Panc1 (cell line): ENCODE results near the gene OTOP3. TPM values are rescaled to one million over a fixed set of nuclear protein-coding genes. Genes with fewer than 3 reads are reported as not detected.

Experiments used
- ATAC-seq: fragments of 200-7000 bp; cut with Tn5 transposase; 2 replicates; pipeline ENCODE4 v1.9.1; 2020; ENCODE audit warnings: mild to moderate bottlenecking, moderate library complexity
- BruUV-seq: library from RNA; stranded (reverse); fragments of 400-500 nt; replicated peaks from 2 replicates; lab custom pipeline; 2021; lab: Mats Ljungman, UMichigan
- CTCF ChIA-PET: fragments of 300-600 bp; sonication (Branson Sonifier 250); formaldehyde crosslinking; loops from one replicate; lab custom pipeline; 2022; ENCODE audit warnings: antibody characterized with exemption; lab: Charles Lee
- POLR2A ChIA-PET: fragments of 300-600 bp; sonication (Branson Sonifier 250); formaldehyde crosslinking; loops from one replicate; lab custom pipeline; 2022; ENCODE audit warnings: antibody characterized with exemption; lab: Charles Lee
- DNase-seq: peaks from one replicate; pipeline ENCODE4 v3.0.0-alpha.2; 2010; ENCODE audit warnings: low read depth, low spot score
- H3K27ac ChIP-seq: 2 replicates; pipeline ENCODE4 v1.5.1; 2011; ENCODE audit warnings: mild to moderate bottlenecking, low read length, inconsistent platforms
- H3K27me3 ChIP-seq: fragments of 200-500 bp; sonication (Bioruptor generic); 2 replicates; pipeline ENCODE4 v1.6.0; 2014; ENCODE audit warnings: low read length, inconsistent platforms; ENCODE audit not compliant: control insufficient read depth, insufficient read depth
- H3K36me3 ChIP-seq: fragments of 200-500 bp; sonication (Bioruptor generic); 2 replicates; pipeline ENCODE4 v1.5.1; 2014; ENCODE audit warnings: inconsistent platforms, mild to moderate bottlenecking, low read length, moderate library complexity; ENCODE audit not compliant: control insufficient read depth, insufficient read depth
- H3K4me1 ChIP-seq: 2 replicates; pipeline ENCODE4 v1.5.1; 2011; ENCODE audit warnings: inconsistent platforms, mild to moderate bottlenecking, low read length, moderate library complexity; ENCODE audit not compliant: control insufficient read depth, insufficient read depth
- H3K4me3 ChIP-seq, 2 experiments: 2 replicates each; pipeline ENCODE4 v1.5.1; 2011 to 2012; ENCODE audit warnings: low read depth in 2 of 2, low read length in 2 of 2, mild to moderate bottlenecking in 2 of 2, inconsistent platforms in 1 of 2, moderate library complexity in 1 of 2
- H3K9me3 ChIP-seq: fragments of 200-500 bp; sonication (Bioruptor generic); 2 replicates; pipeline ENCODE4 v1.5.1; 2014; ENCODE audit warnings: low read depth, mild to moderate bottlenecking, inconsistent platforms, low read length, moderate library complexity; ENCODE audit not compliant: control insufficient read depth, insufficient read depth
- POLR2AphosphoS5 ChIP-seq: IDR thresholded peaks from 2 replicates; pipeline ENCODE4 v1.6.1; 2012; ENCODE audit warnings: mild to moderate bottlenecking, low read depth, low read length, moderate library complexity
- SIN3A ChIP-seq: IDR thresholded peaks from 2 replicates; pipeline ENCODE4 v1.6.1; 2012; ENCODE audit warnings: low read depth, mild to moderate bottlenecking, low read length, moderate library complexity, borderline replicate concordance; ENCODE audit not compliant: insufficient read depth
- TCF7L2 ChIP-seq: IDR thresholded peaks from 2 replicates; pipeline ENCODE4 v1.6.1; 2011; ENCODE audit warnings: mild to moderate bottlenecking, low read depth, low read length, inconsistent platforms
- in situ Hi-C: cut with HindIII; loops from 2 replicates; pipeline ENCODE4 v1.10.0; 2016; ENCODE audit warnings: low sequenced_read_pairs, low pct_unique_long_range_greater_than_20kb
- intact Hi-C: fragments of 100-400 bp; cut with micrococcal nuclease; formaldehyde crosslinking; loops from one replicate; pipeline ENCODE4 v1.10.0; 2022; ENCODE audit not compliant: unreplicated experiment
- total RNA-seq: library from RNA; stranded (reverse); gene quantifications from one replicate; pipeline ENCODE4 v1.2.1, GENCODE V29; 2021; ENCODE audit not compliant: unreplicated experiment
- TF ChIP-seq, protein P1 (sequence below): fragments of 450-650 bp; IDR thresholded peaks from 2 replicates; pipeline ENCODE4 v1.5.1; 2017; ENCODE audit warnings: mild to moderate bottlenecking
- TF ChIP-seq, protein P2 (sequence below), 2 experiments: IDR thresholded peaks; 2 replicates each; pipeline ENCODE4 v1.6.1; 2011 to 2012; ENCODE audit warnings: low read depth in 2 of 2, control low read depth in 1 of 2, low read length in 1 of 2, mild to moderate bottlenecking in 1 of 2, moderate library complexity in 1 of 2; ENCODE audit not compliant: insufficient read depth in 1 of 2

The OTOP3 gene
- total RNA-seq, 1 experiment from 2014 or later = not detected

DNA sequence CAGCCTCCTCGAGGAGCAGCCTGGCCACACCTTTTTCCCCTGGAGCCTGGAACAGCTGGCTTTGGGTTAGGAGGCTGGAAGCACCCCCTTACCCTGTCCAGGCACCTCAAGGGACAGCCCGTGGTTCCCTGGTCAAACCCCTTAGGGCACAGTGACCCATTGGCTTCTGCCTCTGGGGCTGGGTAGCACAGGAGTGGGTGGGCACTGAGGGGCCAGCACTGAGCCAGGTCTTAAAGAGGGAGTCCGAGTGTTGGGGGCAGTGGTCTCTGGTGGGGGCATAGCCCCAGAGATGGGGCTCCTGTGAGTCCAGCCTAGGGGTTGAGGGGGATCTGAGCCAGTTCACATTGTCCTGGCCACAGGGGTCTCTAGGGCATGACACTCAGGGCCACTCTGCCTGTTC, 15.4 kb downstream of the OTOP3 start:
- in situ Hi-C loops = no loop called here
- no TSS peak for BruUV-seq

DNA sequence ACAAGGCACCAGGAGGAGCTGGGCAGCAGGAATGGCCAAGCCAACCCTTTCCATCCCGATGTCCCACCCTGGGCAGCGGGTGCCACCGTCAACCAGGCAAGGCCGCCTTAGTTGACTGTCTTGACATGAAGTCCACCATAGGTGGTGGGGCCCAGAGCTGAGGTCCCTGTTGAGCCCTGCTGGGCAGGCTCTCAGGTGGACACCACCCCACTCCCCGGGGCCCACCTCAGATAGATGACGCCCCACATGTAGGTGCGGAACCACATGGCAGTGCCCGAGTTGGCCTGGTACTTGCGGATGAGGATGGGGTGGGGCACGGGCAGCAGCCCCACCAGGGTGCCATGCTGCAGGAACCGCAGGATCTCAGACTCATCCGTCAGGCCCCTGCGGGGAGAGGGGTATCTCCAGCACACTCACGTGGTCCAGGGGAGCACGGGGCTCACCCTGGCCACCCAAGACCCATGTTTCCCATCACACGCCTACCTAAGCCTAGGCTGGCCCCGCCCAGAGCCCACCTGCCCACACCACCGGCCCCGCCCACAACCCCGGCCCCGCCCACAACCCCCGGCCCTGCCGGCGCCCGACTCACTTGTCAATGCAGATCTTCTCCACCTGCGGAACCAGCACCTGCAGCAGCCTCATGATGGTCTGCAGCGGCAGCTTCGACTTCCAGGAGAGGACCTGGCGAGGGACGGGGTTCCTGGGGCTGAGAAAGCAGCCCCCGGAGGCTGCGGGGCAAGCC, 16.2 kb downstream of the OTOP3 start:
- Histone ChIP-seq H3K27ac (no peak overlapping the region), H3K4me3 (no peak overlapping the region), H3K27me3 (no peaks in the 10 kb centered on the region), H3K9me3 (no peaks in the 10 kb centered on the region), H3K36me3 (no peaks in the 10 kb centered on the region), H3K4me1 (no peaks in the 10 kb centered on the region)
- ChIA-PET POLR2A (no interaction called here), CTCF (no interaction called here)
- TF ChIP-seq, protein P1, sequence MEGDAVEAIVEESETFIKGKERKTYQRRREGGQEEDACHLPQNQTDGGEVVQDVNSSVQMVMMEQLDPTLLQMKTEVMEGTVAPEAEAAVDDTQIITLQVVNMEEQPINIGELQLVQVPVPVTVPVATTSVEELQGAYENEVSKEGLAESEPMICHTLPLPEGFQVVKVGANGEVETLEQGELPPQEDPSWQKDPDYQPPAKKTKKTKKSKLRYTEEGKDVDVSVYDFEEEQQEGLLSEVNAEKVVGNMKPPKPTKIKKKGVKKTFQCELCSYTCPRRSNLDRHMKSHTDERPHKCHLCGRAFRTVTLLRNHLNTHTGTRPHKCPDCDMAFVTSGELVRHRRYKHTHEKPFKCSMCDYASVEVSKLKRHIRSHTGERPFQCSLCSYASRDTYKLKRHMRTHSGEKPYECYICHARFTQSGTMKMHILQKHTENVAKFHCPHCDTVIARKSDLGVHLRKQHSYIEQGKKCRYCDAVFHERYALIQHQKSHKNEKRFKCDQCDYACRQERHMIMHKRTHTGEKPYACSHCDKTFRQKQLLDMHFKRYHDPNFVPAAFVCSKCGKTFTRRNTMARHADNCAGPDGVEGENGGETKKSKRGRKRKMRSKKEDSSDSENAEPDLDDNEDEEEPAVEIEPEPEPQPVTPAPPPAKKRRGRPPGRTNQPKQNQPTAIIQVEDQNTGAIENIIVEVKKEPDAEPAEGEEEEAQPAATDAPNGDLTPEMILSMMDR = no peak
- TF ChIP-seq, protein P2, sequence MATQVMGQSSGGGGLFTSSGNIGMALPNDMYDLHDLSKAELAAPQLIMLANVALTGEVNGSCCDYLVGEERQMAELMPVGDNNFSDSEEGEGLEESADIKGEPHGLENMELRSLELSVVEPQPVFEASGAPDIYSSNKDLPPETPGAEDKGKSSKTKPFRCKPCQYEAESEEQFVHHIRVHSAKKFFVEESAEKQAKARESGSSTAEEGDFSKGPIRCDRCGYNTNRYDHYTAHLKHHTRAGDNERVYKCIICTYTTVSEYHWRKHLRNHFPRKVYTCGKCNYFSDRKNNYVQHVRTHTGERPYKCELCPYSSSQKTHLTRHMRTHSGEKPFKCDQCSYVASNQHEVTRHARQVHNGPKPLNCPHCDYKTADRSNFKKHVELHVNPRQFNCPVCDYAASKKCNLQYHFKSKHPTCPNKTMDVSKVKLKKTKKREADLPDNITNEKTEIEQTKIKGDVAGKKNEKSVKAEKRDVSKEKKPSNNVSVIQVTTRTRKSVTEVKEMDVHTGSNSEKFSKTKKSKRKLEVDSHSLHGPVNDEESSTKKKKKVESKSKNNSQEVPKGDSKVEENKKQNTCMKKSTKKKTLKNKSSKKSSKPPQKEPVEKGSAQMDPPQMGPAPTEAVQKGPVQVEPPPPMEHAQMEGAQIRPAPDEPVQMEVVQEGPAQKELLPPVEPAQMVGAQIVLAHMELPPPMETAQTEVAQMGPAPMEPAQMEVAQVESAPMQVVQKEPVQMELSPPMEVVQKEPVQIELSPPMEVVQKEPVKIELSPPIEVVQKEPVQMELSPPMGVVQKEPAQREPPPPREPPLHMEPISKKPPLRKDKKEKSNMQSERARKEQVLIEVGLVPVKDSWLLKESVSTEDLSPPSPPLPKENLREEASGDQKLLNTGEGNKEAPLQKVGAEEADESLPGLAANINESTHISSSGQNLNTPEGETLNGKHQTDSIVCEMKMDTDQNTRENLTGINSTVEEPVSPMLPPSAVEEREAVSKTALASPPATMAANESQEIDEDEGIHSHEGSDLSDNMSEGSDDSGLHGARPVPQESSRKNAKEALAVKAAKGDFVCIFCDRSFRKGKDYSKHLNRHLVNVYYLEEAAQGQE (IDR thresholded peaks at IDR 0.05; ENCODE audit: insufficient read depth in 1 of 2, low read depth in 2 of 2, low read length in 1 of 2) = no peak
- TF ChIP-seq TCF7L2 = no peak
- TF ChIP-seq SIN3A = no peak
- no peak for TF ChIP-seq POLR2AphosphoS5
- DNase-seq = no peak
- BruUV-seq = no TSS peak
- intact Hi-C loops (no loop called here), in situ Hi-C loops (no loop called here)
- ATAC-seq = no peak

More for the DNA sequence above, 15.4 kb downstream of the OTOP3 start:
- CTCF ChIA-PET = no interaction called here
- no peak for DNase-seq
- H3K4me3 ChIP-seq = no peak overlapping the region
- POLR2A ChIA-PET = no interaction called here
- intact Hi-C loops = no loop called here
- no peak for TF ChIP-seq SIN3A
- no peak for TF ChIP-seq TCF7L2
- no peak for TF ChIP-seq POLR2AphosphoS5
- TF ChIP-seq, protein P1 = no peak
- TF ChIP-seq, protein P2 (IDR thresholded peaks at IDR 0.05; ENCODE audit: insufficient read depth in 1 of 2, low read depth in 2 of 2, low read length in 1 of 2) = no peak
- H3K9me3 ChIP-seq = no peaks in the 10 kb centered on the region
- H3K36me3 ChIP-seq = no peaks in the 10 kb centered on the region
- H3K4me1 ChIP-seq = no peaks in the 10 kb centered on the region
- H3K27me3 ChIP-seq = no peaks in the 10 kb centered on the region
- H3K27ac ChIP-seq = no peak overlapping the region
- no peak for ATAC-seq
